Ecto neural progenitor cell (in vitro differentiated cells): ENCODE measurements around the gene ZFP14.

Experiments
- DNase-seq: peaks from one replicate; pipeline ENCODE4 v3.0.0-alpha.2; 2018; ENCODE audit warnings: low spot score

Gene ZFP14

GRCh38 chr19:36378625-36379509, at the start of gene ZFP14:
Gene ZFP14 (minus strand): TSS chr19:36379201. CDS start chr19:36367892, 11,309 bp downstream.
- peak; percentile 95 for DNase-seq

- DNase-seq: no peak
These were observed 44.9 kb upstream of the ZFP14 start for GRCh38 chr19:36423925-36424324.

DNA sequence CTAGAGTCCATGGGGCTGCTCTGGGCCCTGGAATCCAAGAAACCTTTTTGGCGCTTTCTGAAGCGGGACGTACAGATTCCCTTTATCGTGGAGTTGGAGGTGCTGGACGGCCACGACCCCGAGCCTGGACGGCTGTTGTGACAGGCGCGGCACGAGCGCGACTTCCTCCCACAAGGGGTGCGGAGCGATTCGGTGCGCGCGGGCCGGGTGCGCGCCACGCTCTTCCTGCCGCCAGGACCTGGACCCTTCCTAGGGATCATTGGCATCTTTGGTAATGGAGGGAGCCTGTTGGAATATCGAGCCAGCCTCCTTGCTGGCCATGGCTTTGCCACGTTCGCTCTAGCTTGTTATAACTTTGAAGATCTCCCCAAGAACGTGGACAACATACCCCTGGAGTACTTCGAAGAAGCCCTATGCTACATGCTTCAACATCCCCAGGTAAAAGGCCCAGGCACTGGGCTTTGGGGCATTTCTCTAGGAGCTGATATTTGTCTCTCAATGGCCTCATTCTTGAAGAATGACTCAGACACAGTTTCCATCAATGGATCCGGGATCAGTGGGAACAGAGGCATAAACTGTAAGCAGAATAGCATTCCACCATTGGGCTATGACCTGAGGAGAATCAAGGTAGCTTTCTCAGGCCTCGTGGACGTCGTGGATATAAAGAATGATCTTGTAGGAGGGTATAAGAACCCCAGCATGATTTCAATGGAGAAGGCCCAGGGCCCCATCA, 42.9 kb upstream of the ZFP14 start:
- DNase-seq: no peak

DNA sequence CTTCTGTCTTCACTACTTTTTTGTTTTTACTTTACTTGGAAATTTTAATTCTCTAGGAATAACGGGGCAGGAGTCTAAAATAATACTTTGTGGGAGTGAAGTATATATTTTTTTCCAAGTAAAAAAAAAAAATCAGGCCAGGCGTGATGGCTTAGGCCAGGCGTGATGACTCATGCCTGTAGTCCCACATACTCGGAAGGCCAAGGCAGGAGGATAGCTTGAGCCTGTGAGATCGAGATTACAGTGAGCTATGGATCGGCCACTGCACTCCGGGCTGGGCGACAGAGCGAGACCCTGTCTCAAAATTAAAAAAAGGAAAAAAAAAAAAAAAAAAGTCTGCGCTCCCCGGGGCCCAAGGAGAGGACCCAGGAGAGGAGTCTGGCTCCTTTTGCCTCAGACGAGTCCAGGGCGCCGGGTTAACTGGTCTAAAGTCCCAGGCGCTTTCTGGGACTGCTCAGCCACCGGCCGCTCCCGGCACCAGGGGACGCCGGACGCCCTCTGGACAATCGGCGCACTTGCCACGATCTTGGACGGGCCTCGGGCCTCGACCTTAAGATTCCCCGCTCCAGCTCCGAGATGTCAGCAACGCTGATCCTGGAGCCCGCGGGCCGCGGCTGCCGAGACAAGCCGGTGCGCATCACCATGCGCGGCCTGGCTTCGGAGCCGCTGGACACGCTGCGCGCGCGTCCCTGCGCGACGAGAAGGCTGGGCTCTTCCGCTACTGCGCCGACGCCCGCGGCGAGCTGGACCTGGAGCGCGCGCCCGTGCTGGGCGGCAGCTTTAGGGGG, 42.2 kb upstream of the ZFP14 start:
- no peak for DNase-seq

GRCh38 chr19:36418287-36419001, 39.4 kb upstream of the ZFP14 start, which contains the start of gene ZFP82:
Gene ZFP82 (minus strand): TSS chr19:36418644. CDS start chr19:36409789, 8,855 bp downstream.
- DNase-seq: peak; percentile 92

- no peak for DNase-seq
These were observed 38.8 kb upstream of the ZFP14 start for GRCh38 chr19:36417752-36418286.

DNA sequence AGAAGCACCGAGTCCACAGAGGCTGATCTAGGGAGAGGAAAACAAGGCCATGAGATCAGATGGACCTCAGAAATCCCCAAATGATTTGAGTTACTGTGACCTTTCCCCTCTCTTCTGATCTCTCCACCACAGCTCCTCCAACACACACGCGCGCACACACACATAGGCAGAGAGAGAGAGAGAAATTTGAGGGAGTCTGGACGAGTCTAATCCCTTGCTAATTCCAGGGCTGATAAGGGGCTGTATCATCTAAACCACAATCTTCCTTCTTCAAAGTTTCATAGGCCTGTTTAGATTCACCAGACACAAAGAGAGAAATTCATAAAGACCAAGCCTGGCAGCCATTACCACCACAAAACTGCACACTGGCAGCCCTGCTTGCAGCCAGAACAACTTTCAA, 30.8 kb upstream of the ZFP14 start:
- DNase-seq: no peak

DNA sequence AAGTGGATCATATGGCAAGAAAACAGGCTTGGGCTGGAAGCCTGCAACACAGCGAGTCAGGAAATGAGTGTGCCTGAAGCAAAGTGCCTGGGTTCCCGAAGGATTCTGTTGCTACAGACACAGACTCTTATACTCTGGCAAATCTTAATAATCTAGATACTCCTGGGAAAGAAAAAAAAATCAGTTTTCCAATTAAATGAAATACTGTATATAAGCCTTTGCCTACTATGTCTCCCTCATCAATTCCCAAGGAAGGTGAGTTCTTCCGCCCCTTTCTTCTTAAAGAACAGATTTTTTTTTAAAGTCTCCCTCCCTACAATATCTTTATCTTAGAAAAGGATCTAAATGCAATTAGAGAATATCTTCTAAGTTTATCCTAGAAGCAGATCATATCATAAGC, 29.1 kb upstream of the ZFP14 start:
- no peak for DNase-seq

GRCh38 chr19:36404498-36404897, 25.5 kb upstream of the ZFP14 start:
- DNase-seq: no peak

DNA sequence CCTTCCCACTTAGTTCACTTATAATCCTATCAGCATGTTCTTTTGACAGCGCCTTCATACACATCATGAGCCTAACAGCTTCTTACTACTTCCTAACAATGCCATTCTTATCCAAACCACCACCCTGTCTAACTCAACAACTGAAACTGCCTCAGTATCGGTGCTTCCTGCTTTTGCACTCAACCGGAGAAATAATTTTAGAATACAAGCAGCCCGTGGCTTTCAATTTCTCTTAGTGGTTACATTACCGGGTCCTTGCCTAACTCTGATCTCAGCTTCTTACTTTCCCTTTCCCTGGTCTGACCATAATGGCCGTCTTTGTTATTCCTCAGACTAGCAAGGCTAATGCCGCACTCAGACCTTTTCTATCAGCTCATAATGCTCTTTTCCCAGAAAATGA, 22.5 kb upstream of the ZFP14 start:
- DNase-seq: no peak

- no peak for DNase-seq
These were observed 19.6 kb upstream of the ZFP14 start for GRCh38 chr19:36398571-36398970.

DNA sequence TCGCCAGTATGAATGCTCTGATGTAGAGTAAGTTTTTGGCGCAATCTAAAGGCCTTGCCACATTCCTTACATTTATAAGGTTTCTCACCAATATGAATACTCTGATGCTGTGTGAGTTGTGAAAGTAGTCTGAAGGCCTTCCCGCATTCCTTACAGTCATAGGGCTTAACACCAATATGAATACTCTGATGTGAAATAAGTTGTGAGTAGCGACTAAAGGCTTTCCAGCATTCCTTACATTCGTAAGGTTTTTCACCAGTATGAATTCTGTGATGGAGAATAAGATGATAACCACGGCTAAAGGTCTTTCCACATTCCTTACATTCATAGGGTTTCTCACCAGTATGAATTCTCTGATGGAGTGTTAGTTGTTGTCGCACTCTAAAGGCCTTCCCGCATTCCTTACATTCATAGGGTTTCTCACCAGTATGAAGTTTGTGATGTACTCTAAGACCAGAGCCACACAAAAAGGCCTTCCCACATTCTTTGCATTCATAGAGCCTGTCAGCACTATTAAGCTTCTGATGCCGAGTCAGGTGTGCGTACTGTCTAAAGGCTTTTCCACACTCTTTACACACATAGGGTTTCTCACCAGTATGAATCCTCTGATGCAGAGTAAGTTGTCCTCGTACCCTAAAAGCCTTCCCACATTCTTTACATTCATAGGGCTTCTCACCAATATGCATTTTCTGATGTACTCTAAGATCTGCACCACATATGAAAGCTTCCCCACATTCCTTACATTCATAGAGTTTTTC, 14.1 kb upstream of the ZFP14 start:
- DNase-seq: no peak

GRCh38 chr19:36379510-36379819, 464 bp upstream of the ZFP14 start:
- DNase-seq: no peak

DNA sequence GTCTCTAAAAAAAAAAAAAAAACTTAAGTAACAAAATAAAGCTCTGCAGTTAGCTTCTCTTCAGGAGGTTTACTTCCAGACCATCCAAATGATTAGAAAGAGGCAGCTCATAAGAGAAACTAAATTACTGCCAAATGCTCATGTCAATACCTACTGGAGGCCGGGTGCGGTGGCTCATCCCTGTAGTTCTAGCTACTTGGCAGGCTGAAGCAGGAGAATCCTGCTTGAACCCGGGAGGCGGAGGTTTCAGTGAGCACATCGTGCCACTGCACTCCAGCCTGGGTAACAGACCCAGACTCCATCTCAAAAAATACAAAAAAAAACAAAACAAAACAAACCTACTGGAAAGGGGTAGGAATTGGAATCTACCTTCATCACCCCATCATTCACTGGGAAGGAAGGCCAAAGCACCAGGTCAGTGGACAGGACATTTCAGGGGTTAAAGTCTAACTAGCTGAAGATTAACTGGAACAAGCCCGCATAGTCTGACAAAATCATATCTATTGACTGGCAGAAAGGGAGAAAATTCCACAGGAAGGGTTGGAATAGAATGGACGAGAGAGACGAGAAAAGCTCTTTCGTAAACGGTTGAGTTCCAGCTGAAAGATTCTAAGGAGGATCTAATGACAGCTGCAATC, 1.3 kb downstream of the ZFP14 start:
- DNase-seq: no peak

DNA sequence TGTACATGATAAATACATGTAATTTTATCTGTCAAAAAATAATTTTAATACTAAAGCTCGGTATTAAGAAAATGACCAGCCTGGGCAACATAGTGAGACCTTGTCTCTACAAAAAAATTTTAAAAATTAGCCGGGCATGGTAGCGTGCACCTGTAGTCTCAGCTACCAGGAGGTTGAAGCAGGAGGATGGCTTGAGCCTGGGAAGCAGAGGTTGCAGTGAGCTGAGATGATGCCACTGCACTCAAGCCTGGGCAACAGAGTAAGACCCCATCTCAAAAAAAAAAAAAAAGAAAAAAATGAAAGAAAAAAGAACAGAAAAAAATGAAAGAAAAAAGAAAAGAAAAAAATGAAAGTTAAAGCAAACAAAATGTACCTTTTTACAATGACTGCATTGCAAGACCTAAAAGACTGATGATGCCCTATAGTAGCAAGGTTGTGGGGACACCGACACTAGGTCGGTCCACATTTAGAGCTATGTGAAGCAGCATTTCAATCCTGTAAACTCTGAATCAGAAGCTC, 5.3 kb downstream of the ZFP14 start:
- no peak for DNase-seq

- no peak for DNase-seq
These were observed 7.1 kb downstream of the ZFP14 start for GRCh38 chr19:36371886-36372285.

- no peak for DNase-seq
These were observed 15.2 kb downstream of the ZFP14 start for GRCh38 chr19:36363845-36364244.

DNA sequence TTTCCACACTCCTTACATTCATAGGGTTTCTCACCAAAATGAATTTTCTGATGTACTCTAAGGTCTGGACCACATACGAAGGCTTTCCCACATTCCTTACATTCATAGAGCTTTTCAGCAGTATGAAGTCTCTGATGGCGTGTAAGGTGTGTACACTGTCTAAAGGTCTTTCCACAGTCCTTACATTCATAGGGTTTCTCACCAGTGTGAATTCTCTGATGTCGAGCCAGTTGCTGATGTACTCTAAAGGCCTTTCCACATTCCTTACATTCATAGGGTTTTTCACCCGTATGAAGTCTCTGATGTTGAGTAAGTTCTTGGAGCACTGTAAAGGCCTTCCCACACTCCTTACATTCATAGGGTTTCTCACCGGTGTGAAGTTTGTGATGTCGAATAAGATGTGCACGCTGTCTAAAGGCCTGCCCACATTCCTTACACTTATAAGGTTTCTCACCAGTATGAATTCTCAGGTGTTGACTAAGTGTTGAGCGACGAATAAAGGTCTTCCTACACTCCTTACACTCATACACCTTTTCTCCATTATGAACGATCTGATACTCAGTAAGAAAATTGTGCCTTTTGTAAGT, 38.1 kb downstream of the ZFP14 start:
- DNase-seq: no peak

- DNase-seq: peak; percentile 95
These were observed 47.4 kb downstream of the ZFP14 start for GRCh38 chr19:36331353-36332228.
